Neural progenitor cell (in vitro differentiated cells): ENCODE data around the gene POLR1G. TPM values are rescaled to one million over a fixed set of nuclear protein-coding genes. Genes with fewer than 3 reads are reported as not detected.

ENCODE experiments used
- DNase-seq: peaks from one replicate; pipeline ENCODE4 v3.0.0-alpha.2; 2016; ENCODE audit warnings: low spot score
- H2AFZ ChIP-seq: fragments of 200-600 bp; sonication (generic); replicated peaks from 2 replicates; pipeline ENCODE4 v1.6.1; 2016; ENCODE audit warnings: antibody characterized with exemption
- H3F3A ChIP-seq: fragments of 200-600 bp; sonication (generic); 2 replicates; pipeline ENCODE4 v1.6.1; 2016; ENCODE audit warnings: antibody characterized with exemption, low read depth
- H3K27ac ChIP-seq: fragments of 200-600 bp; sonication (generic); 2 replicates; pipeline ENCODE4 v1.5.1; 2016; ENCODE audit warnings: mild to moderate bottlenecking
- H3K27me3 ChIP-seq: fragments of 200-600 bp; sonication (generic); 2 replicates; pipeline ENCODE4 v1.6.1; 2016; ENCODE audit warnings: mild to moderate bottlenecking, moderate library complexity
- H3K36me3 ChIP-seq: fragments of 200-600 bp; sonication (generic); 2 replicates; pipeline ENCODE4 v1.5.1; 2016
- H3K4me1 ChIP-seq: fragments of 200-600 bp; sonication (generic); 2 replicates; pipeline ENCODE4 v1.6.1; 2016; ENCODE audit warnings: mixed run types
- H3K4me2 ChIP-seq: fragments of 200-600 bp; sonication (generic); 2 replicates; pipeline ENCODE4 v1.6.1; 2016
- H3K4me3 ChIP-seq: fragments of 200-600 bp; sonication (generic); 2 replicates; pipeline ENCODE4 v1.5.1; 2016
- H3K79me2 ChIP-seq: fragments of 200-600 bp; sonication (generic); 2 replicates; pipeline ENCODE4 v1.6.1; 2016; ENCODE audit warnings: low read depth
- H3K9ac ChIP-seq: fragments of 200-600 bp; sonication (generic); 2 replicates; pipeline ENCODE4 v1.6.1; 2016
- H3K9me3 ChIP-seq: fragments of 200-600 bp; sonication (generic); 2 replicates; pipeline ENCODE4 v1.5.1; 2016; ENCODE audit warnings: low read depth
- H4K20me1 ChIP-seq: fragments of 200-600 bp; sonication (generic); 2 replicates; pipeline ENCODE4 v1.6.1; 2016; ENCODE audit warnings: low read depth
- H3K27ac Mint-ChIP-seq: 3 replicates; pipeline ENCODE4 v1.8.0; 2021; ENCODE audit warnings: mixed read lengths
- H3K27me3 Mint-ChIP-seq: 2 replicates; pipeline ENCODE4 v1.8.0; 2022; ENCODE audit warnings: low read depth, mild to moderate bottlenecking, inconsistent platforms, moderate library complexity, mixed read lengths; ENCODE audit not compliant: insufficient read depth
- H3K36me3 Mint-ChIP-seq: 3 replicates; pipeline ENCODE4 v1.8.0; 2021; ENCODE audit warnings: mixed read lengths
- H3K4me1 Mint-ChIP-seq: 3 replicates; pipeline ENCODE4 v1.8.0; 2021; ENCODE audit warnings: mixed read lengths
- H3K4me3 Mint-ChIP-seq: 3 replicates; pipeline ENCODE4 v1.8.0; 2021; ENCODE audit warnings: mild to moderate bottlenecking, moderate library complexity, mixed read lengths
- H3K9me3 Mint-ChIP-seq: 3 replicates; pipeline ENCODE4 v1.8.0; 2020; ENCODE audit warnings: mixed read lengths
- EZH2 ChIP-seq: fragments of 200-600 bp; sonication (generic); IDR thresholded peaks from 2 replicates; pipeline ENCODE4 v1.6.1; 2017; ENCODE audit warnings: antibody characterized with exemption, mild to moderate bottlenecking, moderate library complexity
- EZH2phosphoT487 ChIP-seq: fragments of 200-600 bp; sonication (generic); IDR thresholded peaks from 2 replicates; pipeline ENCODE4 v1.6.1; 2017; ENCODE audit warnings: antibody characterized with exemption
- total RNA-seq: library from RNA; depleted of rRNA; stranded (reverse); fragments of >200 nt; gene quantifications from 2 replicates; pipeline ENCODE4 v1.2.3, GENCODE V29; 2015; ENCODE audit warnings: low replicate concordance
- TF ChIP-seq, protein P1 (sequence below): fragments of 200-600 bp; sonication (generic); IDR thresholded peaks from 2 replicates; pipeline ENCODE4 v1.5.1; 2017; ENCODE audit warnings: antibody characterized with exemption, mild to moderate bottlenecking

The POLR1G gene
- total RNA-seq, 1 donor from 2014 or later = 6.8 TPM

DNA sequence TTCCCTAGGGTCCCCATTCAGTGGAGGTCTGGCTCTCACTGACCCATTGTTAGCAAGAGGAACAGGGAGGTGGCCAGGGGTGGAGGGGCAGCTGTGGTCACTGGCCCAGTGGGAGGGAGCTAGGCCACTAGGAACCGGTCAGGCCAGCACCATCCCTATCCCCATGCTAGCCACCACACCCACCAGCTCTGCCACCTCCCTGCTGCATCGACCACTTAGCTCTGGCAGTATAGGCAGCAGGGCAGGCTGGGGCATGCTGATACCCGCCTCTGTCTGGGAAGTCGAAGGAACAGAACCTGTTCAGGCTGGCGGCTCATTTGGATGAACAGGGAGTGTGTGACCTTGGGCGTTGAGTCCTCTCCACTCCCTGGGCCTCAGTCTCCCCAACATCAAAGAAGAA, 6.3 kb upstream of the POLR1G start:
- Histone ChIP-seq H3K4me1 (peaks cover 20% of the 10 kb centered on the region), H4K20me1 (peaks cover 58% of the 10 kb centered on the region), H3K9ac (no peak overlapping the region), H3K4me3 (no peak overlapping the region), H3K9me3 (no peaks in the 10 kb centered on the region), H3K27me3 (peaks cover 86% of the 10 kb centered on the region), H3K4me2 (no peak overlapping the region), H3K36me3 (no peaks in the 10 kb centered on the region), H2AFZ (no peak overlapping the region), H3F3A (peaks cover 25% of the 10 kb centered on the region), H3K27ac (no peak overlapping the region), H3K79me2 (no peaks in the 10 kb centered on the region)
- H3K9me3 Mint-ChIP-seq = no peaks in the 10 kb centered on the region
- TF ChIP-seq, protein P1, sequence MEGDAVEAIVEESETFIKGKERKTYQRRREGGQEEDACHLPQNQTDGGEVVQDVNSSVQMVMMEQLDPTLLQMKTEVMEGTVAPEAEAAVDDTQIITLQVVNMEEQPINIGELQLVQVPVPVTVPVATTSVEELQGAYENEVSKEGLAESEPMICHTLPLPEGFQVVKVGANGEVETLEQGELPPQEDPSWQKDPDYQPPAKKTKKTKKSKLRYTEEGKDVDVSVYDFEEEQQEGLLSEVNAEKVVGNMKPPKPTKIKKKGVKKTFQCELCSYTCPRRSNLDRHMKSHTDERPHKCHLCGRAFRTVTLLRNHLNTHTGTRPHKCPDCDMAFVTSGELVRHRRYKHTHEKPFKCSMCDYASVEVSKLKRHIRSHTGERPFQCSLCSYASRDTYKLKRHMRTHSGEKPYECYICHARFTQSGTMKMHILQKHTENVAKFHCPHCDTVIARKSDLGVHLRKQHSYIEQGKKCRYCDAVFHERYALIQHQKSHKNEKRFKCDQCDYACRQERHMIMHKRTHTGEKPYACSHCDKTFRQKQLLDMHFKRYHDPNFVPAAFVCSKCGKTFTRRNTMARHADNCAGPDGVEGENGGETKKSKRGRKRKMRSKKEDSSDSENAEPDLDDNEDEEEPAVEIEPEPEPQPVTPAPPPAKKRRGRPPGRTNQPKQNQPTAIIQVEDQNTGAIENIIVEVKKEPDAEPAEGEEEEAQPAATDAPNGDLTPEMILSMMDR = no peak
- TF ChIP-seq EZH2phosphoT487 (no peak), EZH2 (no peak)
- peaks cover 39% of the 10 kb centered on the region for H3K27me3 Mint-ChIP-seq
- peaks cover 32% of the 10 kb centered on the region for H3K4me1 Mint-ChIP-seq
- no peak overlapping the region for H3K4me3 Mint-ChIP-seq
- H3K27ac Mint-ChIP-seq = no peak overlapping the region
- H3K36me3 Mint-ChIP-seq = no peaks in the 10 kb centered on the region
- DNase-seq = no peak

DNA sequence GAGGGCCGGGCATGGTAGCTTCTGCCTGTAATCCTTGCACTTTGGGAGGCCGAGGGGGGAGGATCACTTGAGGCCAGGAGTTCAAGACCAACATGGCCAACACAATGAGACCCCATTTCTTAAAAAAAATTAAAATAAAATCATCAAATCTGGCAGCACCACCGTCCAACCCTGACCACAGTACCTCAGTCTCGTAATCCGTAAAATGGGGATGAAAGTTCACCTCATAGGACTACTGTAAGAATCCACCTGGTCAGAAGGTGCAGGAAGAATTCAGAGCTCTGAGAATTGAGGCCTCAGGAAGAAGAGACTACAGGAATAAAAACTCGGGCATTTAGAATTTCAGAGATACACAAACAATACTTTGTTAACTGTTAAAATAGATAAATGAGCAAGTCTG, 4.6 kb upstream of the POLR1G start:
- Mint-ChIP-seq H3K27ac (no peak overlapping the region), H3K4me1 (peaks cover 35% of the 10 kb centered on the region), H3K27me3 (peaks cover 40% of the 10 kb centered on the region), H3K36me3 (no peaks in the 10 kb centered on the region), H3K9me3 (no peaks in the 10 kb centered on the region), H3K4me3 (peak overlapping the region; percentile 13)
- TF ChIP-seq EZH2 (no peak), EZH2phosphoT487 (no peak)
- TF ChIP-seq, protein P1 = no peak
- no peak for DNase-seq
- H3K9me3 ChIP-seq = no peaks in the 10 kb centered on the region
- H3K4me1 ChIP-seq = peaks cover 20% of the 10 kb centered on the region
- H3K79me2 ChIP-seq = peaks cover under 1% of the 10 kb centered on the region
- H3K4me2 ChIP-seq = no peak overlapping the region
- no peak overlapping the region for H3K9ac ChIP-seq
- H3K27me3 ChIP-seq = peaks cover 71% of the 10 kb centered on the region
- H2AFZ ChIP-seq = no peak overlapping the region
- no peak overlapping the region for H3K4me3 ChIP-seq
- H3K27ac ChIP-seq = no peak overlapping the region
- H3F3A ChIP-seq = peaks cover 20% of the 10 kb centered on the region
- no peaks in the 10 kb centered on the region for H3K36me3 ChIP-seq
- peaks cover 56% of the 10 kb centered on the region for H4K20me1 ChIP-seq

- Histone ChIP-seq H3K4me2 (peak overlapping the region; percentile 45), H3K4me3 (no peak overlapping the region), H3K27me3 (peaks cover 64% of the 10 kb centered on the region), H3K79me2 (peaks cover 7% of the 10 kb centered on the region), H3F3A (peaks cover 18% of the 10 kb centered on the region), H3K9me3 (no peaks in the 10 kb centered on the region), H2AFZ (no peak overlapping the region), H3K9ac (no peak overlapping the region), H3K36me3 (no peaks in the 10 kb centered on the region), H3K4me1 (peaks cover 25% of the 10 kb centered on the region), H4K20me1 (peaks cover 50% of the 10 kb centered on the region), H3K27ac (no peak overlapping the region)
- no peak overlapping the region for H3K27ac Mint-ChIP-seq
- H3K4me3 Mint-ChIP-seq = peak overlapping the region; percentile 13
- TF ChIP-seq EZH2phosphoT487 = peak; percentile 8
- TF ChIP-seq, protein P1 = peak; percentile 74
- peak; percentile 28 for TF ChIP-seq EZH2
- H3K27me3 Mint-ChIP-seq = peaks cover 36% of the 10 kb centered on the region
- DNase-seq = peak; percentile 81
- H3K36me3 Mint-ChIP-seq = no peaks in the 10 kb centered on the region
- H3K4me1 Mint-ChIP-seq = peaks cover 40% of the 10 kb centered on the region
- no peaks in the 10 kb centered on the region for H3K9me3 Mint-ChIP-seq
Measured at GRCh38 chr19:45402298-45403061, 4.0 kb upstream of the POLR1G start.
